NCI-H2227 (cell line): ENCODE measurements around the gene GTSF1L.

ENCODE experiments used
- DNase-seq: peaks from one replicate; lab custom pipeline; 2025; ENCODE audit not compliant: unreplicated experiment; lab: John Stamatoyannopoulos, UW

GTSF1L gene

DNA sequence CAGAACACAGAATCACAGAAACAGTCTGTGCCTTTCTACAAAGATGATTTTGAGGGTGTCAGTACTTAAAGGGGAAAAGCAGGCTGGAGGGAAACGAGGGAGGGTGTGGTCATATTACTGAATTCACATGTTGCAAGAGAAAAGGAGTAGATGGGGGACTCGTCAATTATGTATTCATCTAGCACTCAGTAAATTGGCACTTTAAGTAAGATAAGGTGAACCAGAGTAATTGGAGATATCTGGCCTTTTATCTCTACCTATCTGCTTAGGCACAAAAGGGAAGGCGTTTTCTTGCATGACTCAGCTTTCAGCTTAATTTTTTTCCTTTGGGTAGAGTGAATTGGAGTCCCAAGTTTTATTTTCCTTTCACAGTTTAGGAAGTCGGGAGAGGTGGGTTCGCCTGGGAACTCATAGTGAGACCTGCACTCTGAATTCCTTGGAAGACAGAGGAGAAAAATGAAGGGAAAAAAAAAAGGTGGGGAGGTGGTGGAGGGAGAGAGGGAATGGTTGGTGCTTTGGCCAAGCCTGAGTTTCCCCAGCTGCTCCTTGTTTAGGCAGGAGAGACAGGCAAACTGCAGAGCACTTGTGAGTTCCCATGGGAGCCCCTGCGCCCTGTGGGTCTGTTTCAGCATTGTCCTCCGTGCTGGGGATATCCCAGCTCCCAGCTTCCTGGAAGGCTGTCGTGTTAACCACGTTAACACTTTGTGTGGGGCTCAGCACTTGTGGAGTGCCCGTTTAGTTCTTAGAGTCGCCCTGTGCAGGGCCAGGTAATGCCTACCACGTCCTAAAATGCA is 19.7 kb upstream of the GTSF1L start:
- DNase-seq, result no peak

DNA sequence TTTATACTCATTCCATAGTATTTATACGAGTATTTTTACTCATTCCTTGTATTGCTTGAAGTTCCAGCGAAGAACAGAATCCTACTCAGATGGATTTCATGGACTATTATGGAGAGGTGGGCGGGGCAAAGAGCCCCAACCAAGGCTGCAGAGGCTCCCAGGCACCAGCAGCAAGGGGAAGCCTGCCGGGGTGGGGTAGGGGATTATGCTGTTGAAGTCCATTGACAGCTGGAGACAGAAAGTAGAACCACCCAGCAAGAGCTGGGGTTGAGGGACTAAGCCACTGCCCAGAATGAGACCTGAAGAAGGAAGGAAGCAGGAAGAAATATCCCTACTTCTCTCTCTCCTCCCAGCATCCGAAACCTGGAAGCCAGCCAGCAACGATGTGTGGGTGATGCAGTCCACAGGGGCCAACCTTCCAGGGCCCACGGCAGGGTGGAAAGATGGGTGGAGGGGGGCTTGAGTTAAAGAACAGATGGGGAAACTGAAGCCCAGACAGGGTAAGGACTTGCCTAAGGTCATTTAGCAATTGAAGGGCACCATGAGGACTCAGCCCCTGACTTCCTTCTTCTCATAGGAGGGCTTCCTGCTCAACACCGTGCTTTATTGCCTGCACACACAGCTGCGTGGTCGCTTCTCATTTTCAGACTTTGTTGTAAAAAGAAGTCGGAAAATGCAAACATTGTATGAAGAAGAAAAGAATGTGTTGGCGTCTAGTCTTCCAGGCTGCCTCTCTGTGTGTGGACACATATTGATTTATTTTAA is 18.3 kb upstream of the GTSF1L start:
- DNase-seq, result no peak

DNA sequence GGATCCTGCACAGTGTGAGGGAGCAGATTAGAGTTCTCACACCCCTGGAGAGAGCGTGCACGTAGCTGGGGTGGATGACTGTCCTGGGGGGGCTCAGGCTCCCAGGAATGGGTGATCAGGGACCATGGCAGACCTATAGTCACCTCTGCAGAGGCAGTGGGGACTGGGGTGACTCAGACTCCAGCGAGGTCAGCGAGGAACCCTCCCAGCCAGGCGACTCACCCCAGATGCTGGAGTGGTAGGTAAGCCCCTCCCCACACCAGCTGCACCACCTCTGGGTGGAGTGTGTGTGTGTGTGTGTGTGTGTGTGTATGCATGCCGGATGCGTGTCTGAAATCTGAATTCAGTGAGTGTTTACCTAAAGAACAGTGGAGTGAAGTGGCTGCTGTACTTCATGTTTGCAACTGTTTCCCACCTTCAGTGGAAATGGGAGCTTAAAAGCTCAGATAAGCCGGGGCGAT is 17.4 kb upstream of the GTSF1L start:
- DNase-seq, result no peak

DNA sequence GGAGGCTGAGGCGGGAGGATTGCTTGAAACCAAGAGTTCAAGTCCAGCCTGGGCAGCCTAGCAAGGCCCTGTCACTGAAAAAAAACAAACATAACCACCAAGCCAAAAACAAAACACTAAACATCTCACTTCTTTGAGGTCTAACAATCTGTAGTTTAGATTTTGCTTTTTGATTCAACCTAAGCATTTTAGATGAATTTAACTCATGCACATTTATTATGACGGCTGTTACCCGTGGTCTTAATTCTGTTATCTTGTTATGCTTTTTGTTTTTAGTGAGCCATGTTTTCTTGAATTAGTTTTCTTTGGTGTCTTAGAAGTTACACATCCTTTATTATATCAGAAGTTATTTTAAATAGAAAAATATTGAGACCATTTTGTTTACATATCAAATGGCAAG is 13.8 kb upstream of the GTSF1L start:
- no peak for DNase-seq

DNA sequence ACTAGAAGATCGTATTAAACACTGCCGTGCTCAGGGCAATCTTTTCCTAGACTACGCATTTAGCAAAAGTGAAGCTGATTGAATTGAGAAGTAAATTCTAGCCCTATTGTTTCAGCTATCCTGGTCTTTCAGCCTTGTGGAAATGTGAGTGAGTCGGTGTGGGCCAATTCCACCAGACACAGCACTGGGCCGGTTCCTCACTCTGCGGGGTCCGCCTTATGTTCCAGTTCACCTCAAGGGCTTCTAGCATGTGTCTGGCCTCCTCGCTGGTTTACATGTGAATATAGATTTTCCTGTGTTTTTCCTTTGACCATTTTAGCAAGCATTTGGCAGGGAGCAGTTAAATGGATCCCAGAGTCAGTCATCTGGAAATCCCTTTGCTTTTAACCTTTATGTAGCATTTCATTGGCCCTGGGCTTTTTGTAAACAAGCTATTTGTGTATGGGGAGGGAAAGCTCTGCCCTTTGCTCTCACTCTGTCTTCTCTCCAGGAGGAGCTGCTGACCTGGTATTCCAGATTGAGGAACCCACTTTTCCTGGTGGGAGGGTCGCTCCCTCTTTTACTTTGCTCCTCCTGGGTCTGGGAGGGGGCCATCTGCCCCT is 12.4 kb upstream of the GTSF1L start:
- DNase-seq, result no peak

DNA sequence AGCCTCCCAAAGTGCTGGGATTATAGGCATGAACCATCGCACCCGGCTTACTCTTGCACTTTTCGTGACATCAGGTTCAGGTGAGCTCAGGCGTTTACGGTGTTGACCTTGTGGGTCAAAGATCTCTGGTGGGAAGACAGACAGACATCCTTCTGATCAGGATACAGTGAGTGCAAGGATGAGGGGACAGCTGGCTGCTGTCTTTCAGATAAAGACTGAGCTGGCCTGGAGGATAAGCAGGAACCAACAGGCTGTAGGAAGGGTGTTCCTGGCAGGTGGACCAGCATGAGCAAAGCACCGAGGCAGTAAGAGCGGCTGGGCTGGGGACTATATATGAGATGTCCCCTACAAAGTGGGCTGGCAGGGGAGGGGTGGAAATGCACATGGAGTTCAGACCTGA is 11.1 kb upstream of the GTSF1L start:
- DNase-seq, result no peak

DNA sequence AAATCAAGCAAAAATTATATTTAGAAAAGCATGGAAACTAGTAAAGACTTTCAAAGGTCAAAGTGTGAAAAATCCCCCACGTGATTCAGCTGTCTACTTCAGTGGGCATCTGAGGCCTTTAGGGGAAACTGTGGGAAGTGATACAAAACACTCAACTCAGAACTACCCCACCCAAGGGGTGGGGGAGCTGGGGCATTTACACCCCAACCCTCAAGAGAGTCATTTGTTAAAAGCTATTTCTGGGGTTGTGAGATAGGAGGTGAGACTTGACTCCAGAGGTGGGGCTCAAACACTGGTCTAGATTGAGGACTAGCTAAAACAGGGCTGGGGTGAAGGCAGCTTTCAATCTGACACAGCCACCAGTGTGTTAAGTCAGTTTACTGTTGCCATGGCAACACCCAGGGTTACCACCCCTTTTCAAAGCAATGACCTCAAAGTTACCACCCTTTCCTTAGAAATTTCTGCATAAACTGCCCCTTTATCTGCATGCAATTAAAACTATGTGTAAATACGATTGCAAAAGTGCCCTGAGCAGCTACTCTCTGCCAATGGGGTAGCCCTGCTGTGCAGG is 9.9 kb upstream of the GTSF1L start:
- no peak for DNase-seq

DNA sequence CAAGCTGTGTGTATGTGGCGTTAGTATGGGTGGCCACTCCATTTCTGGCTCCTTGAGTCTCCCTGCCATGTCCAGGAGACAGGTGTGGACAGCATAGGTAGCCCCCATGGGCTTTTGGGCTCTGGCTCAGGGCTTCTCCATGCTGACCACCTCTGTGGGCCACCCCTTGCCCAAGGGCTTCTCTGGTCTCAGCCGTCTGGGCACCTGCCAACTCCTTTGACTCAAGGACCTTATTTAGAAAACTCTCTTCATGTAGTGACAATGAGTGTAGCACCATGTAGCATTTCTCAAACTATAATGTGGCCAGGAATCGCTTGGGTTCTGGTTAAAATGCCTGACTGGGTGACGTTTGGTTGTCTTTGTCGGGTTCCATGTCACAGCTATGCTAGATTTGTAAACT is 5.1 kb upstream of the GTSF1L start:
- no peak for DNase-seq

DNA sequence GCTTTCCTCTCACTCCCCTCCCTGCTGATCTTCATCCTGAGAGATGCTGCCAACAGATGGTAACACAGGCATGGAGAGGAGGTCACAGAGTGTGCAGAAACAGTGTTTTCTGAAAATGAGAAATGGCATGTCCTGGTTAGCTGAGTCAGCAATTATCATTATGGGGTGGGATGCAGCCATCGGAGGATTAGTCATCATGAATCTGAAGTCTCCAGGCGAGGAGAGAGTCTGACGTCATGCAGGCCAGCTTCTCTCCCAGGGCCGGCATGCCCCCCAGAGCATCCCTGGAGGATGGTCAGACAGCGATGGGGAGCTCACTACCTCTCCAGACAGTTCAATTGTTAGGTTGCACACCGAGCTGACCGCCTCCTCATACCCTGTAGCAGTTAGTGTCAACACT is 4.7 kb upstream of the GTSF1L start:
- DNase-seq, result peak; percentile 35

DNA sequence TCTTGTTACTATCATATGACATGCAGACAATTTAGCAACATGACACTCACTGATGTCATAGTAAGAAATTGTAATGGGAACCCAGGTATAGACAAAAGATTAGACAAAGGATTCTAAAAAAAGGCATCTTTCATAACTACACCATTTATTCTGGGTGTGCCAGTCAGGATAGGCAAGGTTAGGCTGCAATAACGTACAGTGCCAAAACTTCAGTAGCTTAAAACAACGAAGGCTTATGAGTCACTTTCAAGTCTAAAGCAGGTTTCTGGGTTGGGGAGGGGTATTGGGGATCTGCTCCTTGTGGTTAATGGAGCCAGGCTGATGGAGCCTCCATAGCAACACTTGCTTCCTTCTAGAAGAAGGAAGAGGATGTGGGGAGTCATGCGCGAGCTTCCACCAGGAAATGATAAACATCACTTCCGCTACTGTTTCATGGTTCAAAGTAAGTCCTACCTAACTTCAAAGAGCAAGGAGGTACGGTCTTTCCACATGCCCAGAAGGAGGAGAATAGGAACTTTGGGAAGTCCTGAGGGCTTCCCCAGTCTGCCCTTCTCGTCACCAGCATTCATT is 2.0 kb upstream of the GTSF1L start:
- no peak for DNase-seq

DNA sequence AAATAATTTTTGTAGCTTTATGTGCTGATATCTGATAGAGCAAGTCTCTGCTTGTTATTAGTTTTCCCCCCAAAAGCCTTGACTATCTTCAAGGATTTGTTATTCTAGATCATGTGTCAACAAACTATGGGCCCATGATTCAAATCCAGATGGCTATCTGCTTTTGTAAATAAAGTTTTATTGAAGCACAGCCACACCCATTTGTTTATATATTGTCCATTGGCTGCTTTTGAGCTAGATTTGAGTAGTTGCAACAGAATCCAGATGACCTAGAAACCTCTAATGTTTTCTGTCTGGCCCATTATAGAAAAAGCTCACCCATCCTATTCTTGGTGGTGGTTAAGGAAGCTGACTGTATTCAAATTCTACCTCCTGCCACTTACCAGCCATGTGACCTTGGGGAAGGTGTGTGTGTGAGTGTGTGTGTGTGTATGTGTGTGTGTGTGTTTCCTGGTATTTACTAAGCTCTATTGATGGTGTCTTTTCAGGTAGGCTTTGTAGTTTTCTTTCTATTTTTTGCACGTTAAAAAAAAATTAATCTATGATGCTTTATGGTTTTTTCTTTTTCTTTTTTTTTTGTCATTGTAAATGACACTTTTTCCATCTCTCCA is 1.3 kb upstream of the GTSF1L start:
- no peak for DNase-seq

DNA sequence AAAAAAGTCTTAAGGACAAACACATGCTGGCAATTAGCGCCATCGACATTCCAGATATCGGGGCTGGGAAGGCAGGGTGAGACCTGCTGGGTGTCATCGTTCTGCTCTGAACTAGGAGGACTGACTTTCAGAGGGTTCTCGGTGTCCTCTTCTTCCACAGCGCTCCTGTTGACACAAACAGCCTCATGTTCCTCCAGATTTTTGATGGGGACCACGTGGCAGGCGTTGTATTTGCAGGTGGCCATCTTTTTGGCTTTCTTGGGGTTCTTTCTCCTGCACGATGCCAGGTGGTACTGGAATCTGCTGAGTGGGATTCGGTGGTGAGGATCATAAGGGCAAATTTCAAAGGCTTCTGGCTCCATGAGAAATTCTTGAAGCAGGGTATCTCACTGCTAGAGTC is 469 bp downstream of the GTSF1L start:
- DNase-seq, result no peak

DNA sequence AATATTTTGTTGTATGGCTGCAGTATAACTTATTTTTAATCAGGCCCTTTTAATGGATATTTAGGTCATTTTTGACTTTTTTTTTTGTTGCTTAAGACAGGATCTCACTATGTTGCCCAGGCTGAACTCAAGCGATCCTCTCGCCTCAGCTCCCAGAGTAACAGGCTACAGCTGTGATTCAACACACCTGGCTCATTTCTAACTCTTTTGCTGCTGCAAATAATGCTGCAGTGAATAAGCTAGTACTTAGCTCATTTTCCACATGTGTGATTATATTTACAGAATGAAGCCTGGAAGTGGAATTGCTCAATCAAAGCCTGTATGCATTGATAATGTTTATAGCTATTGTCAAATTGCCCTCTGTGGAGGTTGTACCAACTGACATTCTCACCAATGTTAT is 1.1 kb downstream of the GTSF1L start:
- DNase-seq, result no peak

DNA sequence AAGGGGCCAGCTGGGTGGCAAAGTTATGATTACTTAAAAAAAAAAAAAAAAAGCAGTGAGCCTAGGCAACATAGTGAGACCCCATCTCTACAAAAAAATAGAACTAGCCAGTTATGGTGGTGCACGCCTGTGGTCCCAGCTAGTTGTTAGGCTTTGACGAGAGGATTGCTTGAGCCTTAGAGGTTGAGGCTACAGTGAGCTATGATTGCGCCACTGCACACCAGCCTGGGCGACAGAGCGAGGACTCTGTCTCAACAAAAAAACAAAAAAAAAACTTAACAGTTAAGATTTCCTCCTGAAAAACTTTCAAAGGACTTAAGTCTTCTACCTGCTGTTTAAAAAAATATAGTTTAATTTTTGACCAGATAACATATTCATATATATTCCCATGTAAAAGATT is 2.4 kb downstream of the GTSF1L start:
- no peak for DNase-seq

DNA sequence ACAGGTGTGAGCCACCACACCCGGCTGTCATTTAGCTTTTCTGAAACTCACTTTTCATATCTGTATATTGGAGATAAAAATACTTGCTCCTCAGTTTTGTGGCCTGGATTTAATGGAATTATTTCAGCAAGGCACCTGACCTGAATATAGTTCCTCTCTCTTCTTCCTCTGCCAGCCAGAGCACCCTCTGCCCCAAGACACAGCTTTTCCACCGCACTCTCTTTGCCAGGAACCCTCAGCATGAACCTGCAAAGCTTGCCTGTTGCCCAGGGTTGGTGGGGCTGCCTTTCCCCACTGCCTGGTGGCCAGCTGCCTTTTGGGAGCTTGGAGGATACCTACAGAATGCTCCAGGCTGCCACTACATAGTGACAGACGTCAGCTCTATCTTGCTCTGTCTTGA is 3.1 kb downstream of the GTSF1L start:
- no peak for DNase-seq

DNA sequence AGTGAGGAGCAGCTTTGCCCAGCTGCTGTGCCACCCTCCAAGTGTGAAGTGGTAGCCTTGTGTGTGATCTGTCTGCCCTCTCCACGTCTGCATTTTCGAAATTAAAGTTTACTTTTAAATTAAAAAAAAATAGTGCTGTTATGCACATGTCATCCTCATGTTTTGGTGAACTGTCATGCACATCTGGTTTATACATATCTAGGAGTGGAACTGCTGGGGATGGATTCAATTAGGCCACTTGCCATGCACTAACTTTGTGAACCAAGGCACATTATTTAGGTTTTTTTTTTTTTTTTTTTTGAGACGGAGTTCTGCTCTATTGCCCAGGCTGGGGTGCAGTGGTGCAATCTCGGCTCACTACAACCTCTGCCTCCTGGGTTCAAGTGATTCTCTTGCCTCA is 3.6 kb downstream of the GTSF1L start:
- DNase-seq, result no peak

DNA sequence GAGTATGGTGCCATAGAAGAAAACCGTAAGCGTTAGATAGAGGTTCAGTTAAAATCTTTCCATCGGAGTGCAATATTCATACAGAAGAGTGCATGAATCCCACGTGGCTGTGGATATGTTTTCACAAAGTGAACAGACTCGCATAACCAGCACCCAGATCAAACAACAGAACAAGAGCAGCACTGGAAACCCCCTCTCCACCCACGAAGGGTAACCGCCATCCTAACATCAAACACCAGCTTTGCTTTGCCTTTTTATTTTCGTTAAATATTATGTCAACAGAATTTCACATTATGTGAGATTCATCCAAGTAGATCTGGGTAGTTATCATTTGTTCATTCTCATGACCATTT is 4.7 kb downstream of the GTSF1L start:
- no peak for DNase-seq

DNA sequence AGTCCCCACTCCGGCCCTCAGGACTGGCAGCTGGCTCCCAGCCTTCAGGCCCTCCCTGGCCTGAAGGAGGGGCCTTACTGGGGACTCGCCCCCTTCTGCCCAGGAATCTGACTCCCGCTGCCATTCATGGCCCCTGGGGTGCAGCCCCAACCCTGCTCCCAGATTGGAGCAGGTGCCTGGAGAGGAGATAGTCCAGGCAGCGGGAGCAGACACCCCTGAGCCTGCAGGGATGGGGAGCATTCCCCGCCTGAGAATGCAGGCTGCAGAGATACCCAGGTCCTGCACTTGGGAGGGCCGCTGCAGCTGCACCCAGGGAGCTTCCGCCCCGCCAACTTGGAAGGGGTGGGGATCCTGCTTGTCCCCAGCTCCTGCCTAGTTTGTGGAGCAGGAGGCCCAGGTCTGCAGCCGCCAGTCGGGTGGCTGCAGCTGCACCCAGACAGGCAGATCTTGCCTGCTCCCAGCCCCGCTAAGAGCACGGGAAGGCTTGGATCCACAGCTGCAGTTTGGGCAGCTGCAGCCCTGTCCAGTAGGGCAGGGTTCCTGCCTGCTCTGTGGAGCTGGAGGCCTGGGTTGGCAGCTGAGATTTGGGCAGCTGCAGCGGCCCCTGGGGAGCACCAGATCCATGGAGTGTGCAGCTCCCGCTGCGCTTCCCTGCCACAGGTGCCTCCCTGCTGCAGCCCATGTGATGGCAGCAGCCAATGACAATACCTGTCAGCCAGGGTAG is 5.2 kb downstream of the GTSF1L start:
- DNase-seq, result peak; percentile 43

DNA sequence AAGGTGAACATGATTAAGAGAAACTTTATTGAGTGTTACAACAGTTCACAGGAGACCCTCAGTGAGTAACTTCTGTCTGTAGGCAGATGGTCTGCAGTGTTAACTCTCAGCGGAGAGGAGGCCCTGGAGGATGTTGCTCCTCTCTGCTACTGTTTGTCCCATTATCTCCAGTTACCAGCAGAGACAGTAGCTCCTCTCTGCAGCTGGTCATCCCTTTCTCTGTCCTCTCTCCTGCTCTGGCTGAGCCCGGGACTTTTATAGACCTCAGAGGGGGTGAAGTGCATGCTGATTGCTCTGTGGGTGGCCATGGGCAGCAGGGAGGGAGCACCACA is 5.7 kb downstream of the GTSF1L start:
- DNase-seq, result no peak

DNA sequence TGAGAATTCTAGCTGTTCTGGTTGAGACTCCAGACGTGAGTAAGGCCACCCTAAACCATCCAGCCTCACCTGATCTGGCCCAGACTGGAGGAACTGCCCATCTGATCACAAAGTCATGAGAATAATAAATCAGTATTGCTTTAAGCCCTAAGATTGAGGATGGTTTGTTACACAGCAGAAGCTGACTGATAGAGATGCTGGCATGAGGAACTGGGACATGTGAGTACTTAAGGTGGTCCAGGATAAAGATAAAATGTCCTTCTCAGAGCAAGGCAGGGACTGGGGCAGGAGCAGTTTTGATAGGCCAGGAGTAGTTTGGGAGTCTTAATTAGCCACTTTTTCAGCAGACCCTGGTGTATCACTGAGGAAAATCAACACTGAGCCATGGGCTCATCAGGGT is 6.8 kb downstream of the GTSF1L start:
- no peak for DNase-seq

DNA sequence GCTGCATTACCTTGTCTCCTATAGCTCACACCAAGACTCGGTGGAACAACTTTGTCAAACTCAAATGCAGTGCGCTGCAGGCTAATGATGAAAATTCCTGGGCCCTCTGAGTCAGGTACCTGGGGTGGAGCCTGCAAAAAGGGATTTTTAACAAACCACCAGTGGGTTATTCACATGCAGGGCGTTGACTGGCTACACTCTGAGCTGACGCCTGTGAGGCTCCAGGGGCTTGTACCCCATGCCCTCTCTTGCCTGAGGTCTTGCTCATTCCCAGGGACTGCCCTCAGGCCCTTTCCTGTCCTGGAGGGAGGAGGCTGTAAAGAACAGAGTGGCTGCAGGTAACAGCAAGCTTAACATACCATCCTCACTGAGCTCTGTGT is 9.2 kb downstream of the GTSF1L start:
- no peak for DNase-seq
